ENCODE data around the gene BTBD19. TPM values are rescaled to one million over a fixed set of nuclear protein-coding genes. Genes with fewer than 3 reads are reported as not detected.

The BTBD19 gene
- total RNA-seq, 2 donors from 2014 or later = 18.8 to 53.6 TPM

GRCh38 chr1:44851308-44851707, 43.0 kb downstream of the BTBD19 start:
- Histone ChIP-seq H3K4me1 (ENCODE audit: control insufficient read depth in 1 of 2, low read depth in 2 of 2) (no peaks in the 10 kb centered on the region), H3K36me3 (no peaks in the 10 kb centered on the region), H3K27ac (no peak overlapping the region), H3K4me3 (no peak overlapping the region), H3K9me3 (no peaks in the 10 kb centered on the region), H3K27me3 (replicated peaks; ENCODE audit: insufficient read depth) (no peaks in the 10 kb centered on the region)
- DNase-seq (ENCODE audit: low spot score) = no peak
- no peak for TF ChIP-seq CTCF (IDR thresholded peaks at IDR 0.05)
- no peak for ATAC-seq (ENCODE audit: insufficient number of reproducible peaks, low FRiP score, low read depth)

DNA sequence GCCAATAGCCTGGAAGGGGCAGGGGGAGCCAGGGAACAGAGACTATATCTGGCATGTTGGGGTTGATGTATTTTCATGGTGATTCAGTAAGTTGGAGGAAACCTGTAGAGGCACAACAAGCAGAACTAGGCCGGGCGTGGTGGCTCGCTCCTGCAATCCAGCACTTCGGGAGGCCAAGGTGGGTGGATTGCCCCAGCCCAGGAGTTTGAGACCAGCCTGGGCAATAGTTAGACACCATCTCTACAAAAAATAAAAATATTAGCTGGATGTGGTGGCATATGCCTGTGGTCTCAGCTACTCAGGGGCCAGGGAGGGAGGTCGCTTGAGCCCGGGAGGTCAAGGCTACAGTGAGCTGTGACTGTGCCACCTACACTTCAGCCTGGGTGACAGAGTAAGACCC, 44.9 kb downstream of the BTBD19 start:
- no peak for DNase-seq (ENCODE audit: low spot score)
- no peak overlapping the region for H3K27ac ChIP-seq
- no peaks in the 10 kb centered on the region for H3K9me3 ChIP-seq
- H3K4me1 ChIP-seq (ENCODE audit: control insufficient read depth in 1 of 2, low read depth in 2 of 2) = no peaks in the 10 kb centered on the region
- H3K36me3 ChIP-seq = peaks cover 3% of the 10 kb centered on the region
- ATAC-seq (ENCODE audit: insufficient number of reproducible peaks, low FRiP score, low read depth) = no peak
- H3K27me3 ChIP-seq (replicated peaks; ENCODE audit: insufficient read depth) = no peaks in the 10 kb centered on the region
- TF ChIP-seq CTCF (IDR thresholded peaks at IDR 0.05) = no peak
- H3K4me3 ChIP-seq = no peak overlapping the region

DNA sequence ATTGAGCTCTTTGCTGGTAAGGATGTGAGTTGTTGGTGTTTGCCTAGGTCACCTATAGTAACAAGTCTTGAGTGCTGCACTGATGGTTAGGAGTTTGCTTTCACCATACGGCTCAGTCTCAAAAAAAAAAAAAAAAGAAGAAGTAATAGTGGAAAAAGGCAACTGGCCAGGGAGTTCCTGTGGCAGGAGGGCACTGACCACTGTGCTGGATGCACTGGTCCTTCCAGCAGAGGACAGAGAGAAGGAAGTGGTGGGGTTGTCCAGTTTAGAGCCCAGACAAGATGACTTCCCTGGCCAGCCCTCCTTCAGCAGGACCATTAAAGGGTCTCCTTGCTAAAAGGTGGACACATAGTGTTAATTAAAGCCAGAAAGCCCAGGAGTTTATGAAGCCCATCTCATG, 46.6 kb downstream of the BTBD19 start:
- DNase-seq (ENCODE audit: low spot score) (no peak), ATAC-seq (ENCODE audit: insufficient number of reproducible peaks, low FRiP score, low read depth) (no peak)
- peaks cover 3% of the 10 kb centered on the region for H3K36me3 ChIP-seq
- no peak overlapping the region for H3K4me3 ChIP-seq
- no peak for TF ChIP-seq CTCF (IDR thresholded peaks at IDR 0.05)
- no peaks in the 10 kb centered on the region for H3K9me3 ChIP-seq
- no peaks in the 10 kb centered on the region for H3K4me1 ChIP-seq (ENCODE audit: control insufficient read depth in 1 of 2, low read depth in 2 of 2)
- H3K27ac ChIP-seq = no peak overlapping the region
- H3K27me3 ChIP-seq (replicated peaks; ENCODE audit: insufficient read depth) = no peaks in the 10 kb centered on the region

DNA sequence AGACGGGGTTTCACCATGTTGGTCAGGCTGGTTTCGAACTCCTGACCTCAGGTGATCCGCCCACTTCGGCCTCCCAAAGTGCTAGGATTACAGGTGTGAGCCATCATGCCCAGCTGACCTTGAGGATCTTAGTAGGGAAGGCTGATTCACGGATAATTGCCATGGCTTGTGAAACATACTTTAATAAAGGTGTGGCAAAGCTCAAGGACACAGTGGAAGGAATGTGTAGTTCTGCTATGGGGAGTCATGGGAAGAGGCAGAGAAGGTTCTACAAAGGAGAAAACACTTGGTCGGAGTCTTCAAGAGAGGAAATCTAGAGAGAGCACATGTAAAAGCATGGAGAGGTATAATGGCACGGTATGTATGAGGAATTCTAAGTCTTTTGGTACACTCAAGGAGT, 47.4 kb downstream of the BTBD19 start:
- H3K27ac ChIP-seq = no peak overlapping the region
- H3K4me1 ChIP-seq (ENCODE audit: control insufficient read depth in 1 of 2, low read depth in 2 of 2) = no peaks in the 10 kb centered on the region
- H3K4me3 ChIP-seq = no peak overlapping the region
- DNase-seq (ENCODE audit: low spot score) (no peak), ATAC-seq (ENCODE audit: insufficient number of reproducible peaks, low FRiP score, low read depth) (no peak)
- H3K27me3 ChIP-seq (replicated peaks; ENCODE audit: insufficient read depth) = no peaks in the 10 kb centered on the region
- peaks cover 3% of the 10 kb centered on the region for H3K36me3 ChIP-seq
- no peak for TF ChIP-seq CTCF (IDR thresholded peaks at IDR 0.05)
- H3K9me3 ChIP-seq = no peaks in the 10 kb centered on the region

GRCh38 chr1:44857446-44857845, 49.1 kb downstream of the BTBD19 start:
- ATAC-seq (ENCODE audit: insufficient number of reproducible peaks, low FRiP score, low read depth) = no peak
- no peak overlapping the region for H3K27ac ChIP-seq
- peaks cover 3% of the 10 kb centered on the region for H3K36me3 ChIP-seq
- H3K9me3 ChIP-seq = no peaks in the 10 kb centered on the region
- no peak for DNase-seq (ENCODE audit: low spot score)
- no peak for TF ChIP-seq CTCF (IDR thresholded peaks at IDR 0.05)
- H3K27me3 ChIP-seq (replicated peaks; ENCODE audit: insufficient read depth) = no peaks in the 10 kb centered on the region
- H3K4me1 ChIP-seq (ENCODE audit: control insufficient read depth in 1 of 2, low read depth in 2 of 2) = no peaks in the 10 kb centered on the region
- no peak overlapping the region for H3K4me3 ChIP-seq
